PFSK-1 (cell line): ENCODE measurements around the gene VTI1A.

Experiments
- FOXP2 ChIP-seq: optimal IDR thresholded peaks from 2 replicates; pipeline ENCODE3; 2011; ENCODE audit warnings: borderline replicate concordance, control low read depth, inconsistent platforms; ENCODE audit not compliant: insufficient read depth; ENCODE audit errors: extremely low read length, extremely low read depth
- POLR2AphosphoS5 ChIP-seq: IDR thresholded peaks from 2 replicates; pipeline ENCODE4 v1.6.1; 2012; ENCODE audit warnings: low read depth, mild to moderate bottlenecking, control low read depth, low read length, moderate library complexity
- SIN3A ChIP-seq: IDR thresholded peaks from 2 replicates; pipeline ENCODE4 v1.6.1; 2012; ENCODE audit warnings: mild to moderate bottlenecking, low read length, moderate library complexity, borderline replicate concordance; ENCODE audit not compliant: insufficient read depth
- TAF1 ChIP-seq: IDR thresholded peaks from 2 replicates; pipeline ENCODE4 v1.6.1; 2012; ENCODE audit warnings: low read length, control low read depth, borderline replicate concordance; ENCODE audit not compliant: insufficient read depth
- TF ChIP-seq, protein P1 (sequence below), 2 experiments: IDR thresholded peaks; 2 replicates each; pipeline versions ENCODE4 v1.6.1 to v1.8.0; 2011 to 2012; ENCODE audit warnings: low read depth in 2 of 2, low read length in 2 of 2, control low read depth in 1 of 2, inconsistent platforms in 1 of 2, mild to moderate bottlenecking in 1 of 2, moderate library complexity in 1 of 2; ENCODE audit not compliant: insufficient read depth in 1 of 2

DNA sequence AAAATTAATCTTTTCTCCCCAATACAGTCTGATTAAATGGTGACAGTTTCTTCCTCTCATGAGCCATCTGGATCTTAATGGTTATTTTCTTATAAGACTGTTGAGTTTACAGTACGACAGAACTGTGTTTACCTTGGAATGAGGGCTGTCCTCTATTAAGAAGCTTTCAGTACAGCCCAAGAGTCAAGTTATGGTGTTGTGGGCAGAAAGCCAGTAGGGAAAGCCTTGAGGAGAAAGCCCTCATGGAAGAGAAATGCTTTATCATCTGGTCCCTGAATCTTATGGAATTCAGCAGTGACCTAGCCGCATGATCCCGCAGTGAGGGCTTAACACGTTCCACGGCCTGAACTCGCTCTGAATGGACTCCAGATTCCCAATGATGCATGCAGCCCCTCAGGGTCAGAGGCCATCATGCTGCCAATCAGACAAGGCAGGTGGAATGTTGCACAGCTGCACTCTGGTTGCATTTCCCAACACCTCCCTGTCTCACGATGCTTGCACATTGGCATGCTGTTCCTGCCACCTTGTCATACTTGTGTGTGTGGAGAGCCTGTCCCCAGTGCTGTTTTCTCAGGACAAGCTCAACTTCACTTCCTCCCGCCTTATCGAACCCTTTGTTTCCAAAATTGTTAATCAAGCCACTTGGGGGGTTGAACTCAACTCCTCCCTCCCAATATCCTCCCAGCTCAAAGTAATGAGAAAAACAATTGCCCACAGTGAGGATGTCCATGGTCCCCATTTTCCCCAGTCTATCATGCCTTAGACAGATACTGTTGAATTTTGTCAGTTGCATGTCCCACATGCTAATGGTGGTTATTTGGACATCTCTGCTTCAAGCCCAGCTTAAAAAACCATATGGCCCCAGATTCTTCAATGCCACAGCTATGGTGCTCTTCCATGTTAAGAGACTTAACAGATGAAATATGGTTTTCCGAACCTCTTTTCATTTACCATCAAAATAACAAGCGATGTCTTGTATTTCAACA lies 291.9 kb downstream of the VTI1A start:
- no peak for TF ChIP-seq POLR2AphosphoS5
- TF ChIP-seq, protein P1, sequence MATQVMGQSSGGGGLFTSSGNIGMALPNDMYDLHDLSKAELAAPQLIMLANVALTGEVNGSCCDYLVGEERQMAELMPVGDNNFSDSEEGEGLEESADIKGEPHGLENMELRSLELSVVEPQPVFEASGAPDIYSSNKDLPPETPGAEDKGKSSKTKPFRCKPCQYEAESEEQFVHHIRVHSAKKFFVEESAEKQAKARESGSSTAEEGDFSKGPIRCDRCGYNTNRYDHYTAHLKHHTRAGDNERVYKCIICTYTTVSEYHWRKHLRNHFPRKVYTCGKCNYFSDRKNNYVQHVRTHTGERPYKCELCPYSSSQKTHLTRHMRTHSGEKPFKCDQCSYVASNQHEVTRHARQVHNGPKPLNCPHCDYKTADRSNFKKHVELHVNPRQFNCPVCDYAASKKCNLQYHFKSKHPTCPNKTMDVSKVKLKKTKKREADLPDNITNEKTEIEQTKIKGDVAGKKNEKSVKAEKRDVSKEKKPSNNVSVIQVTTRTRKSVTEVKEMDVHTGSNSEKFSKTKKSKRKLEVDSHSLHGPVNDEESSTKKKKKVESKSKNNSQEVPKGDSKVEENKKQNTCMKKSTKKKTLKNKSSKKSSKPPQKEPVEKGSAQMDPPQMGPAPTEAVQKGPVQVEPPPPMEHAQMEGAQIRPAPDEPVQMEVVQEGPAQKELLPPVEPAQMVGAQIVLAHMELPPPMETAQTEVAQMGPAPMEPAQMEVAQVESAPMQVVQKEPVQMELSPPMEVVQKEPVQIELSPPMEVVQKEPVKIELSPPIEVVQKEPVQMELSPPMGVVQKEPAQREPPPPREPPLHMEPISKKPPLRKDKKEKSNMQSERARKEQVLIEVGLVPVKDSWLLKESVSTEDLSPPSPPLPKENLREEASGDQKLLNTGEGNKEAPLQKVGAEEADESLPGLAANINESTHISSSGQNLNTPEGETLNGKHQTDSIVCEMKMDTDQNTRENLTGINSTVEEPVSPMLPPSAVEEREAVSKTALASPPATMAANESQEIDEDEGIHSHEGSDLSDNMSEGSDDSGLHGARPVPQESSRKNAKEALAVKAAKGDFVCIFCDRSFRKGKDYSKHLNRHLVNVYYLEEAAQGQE (IDR thresholded peaks at IDR 0.05; ENCODE audit: insufficient read depth in 1 of 2, low read depth in 2 of 2, low read length in 2 of 2) = no peak
- no peak for TF ChIP-seq TAF1
- no peak for TF ChIP-seq SIN3A
- peak; percentile 51 for TF ChIP-seq FOXP2
